ENCODE data around the gene GPC3. TPM values are rescaled to one million over a fixed set of nuclear protein-coding genes. Genes with fewer than 3 reads are reported as not detected.
A peak's percentile ranks its signal among the peaks of the same experiment; 100 is the strongest.
"Not testable (repeated sequence)": the region's sequence is repeated elsewhere in the genome, so short reads cannot be mapped to it uniquely, and the experiment has no call there.

GPC3 gene
- total RNA-seq, 4 donors from 2014 or later = 1.4 to 5.8 (median 2.7) TPM

GRCh38 chrX:133527825-133528224, 457.6 kb downstream of the GPC3 start:
- Histone ChIP-seq H3K4me3 (no peak overlapping the region), H3K36me3 (no peaks in the 10 kb centered on the region), H3K9me3 (no peaks in the 10 kb centered on the region), H3K4me1 (peaks cover 0 to 3% of the 10 kb centered on the region in 2 donors), H3K27ac (no peak overlapping the region), H3K27me3 (no peaks in the 10 kb centered on the region)
- in situ Hi-C loops (cut with MboI; ENCODE audit: low sequenced_read_pairs in 4 of 4) = no loop called here
- DNase-seq = no peak
- intact Hi-C loops (cut with DNase I; ENCODE audit: low total_unique reads) = no loop called here
- ATAC-seq = no peak
- TF ChIP-seq POLR2A (IDR thresholded peaks at IDR 0.05) (no peak), CTCF (IDR thresholded peaks at IDR 0.05 in 4 of 5, conservative IDR thresholded peaks at IDR 0.05 in 1 of 5) (no peak)

GRCh38 chrX:133527415-133527814, 458.0 kb downstream of the GPC3 start:
- H3K27ac ChIP-seq = no peak overlapping the region
- intact Hi-C loops (cut with DNase I; ENCODE audit: low total_unique reads) (no loop called here), in situ Hi-C loops (cut with MboI; ENCODE audit: low sequenced_read_pairs in 4 of 4) (no loop called here)
- peaks cover 0 to 3% of the 10 kb centered on the region in 2 donors for H3K4me1 ChIP-seq
- no peak for ATAC-seq
- TF ChIP-seq CTCF (IDR thresholded peaks at IDR 0.05 in 4 of 5, conservative IDR thresholded peaks at IDR 0.05 in 1 of 5) (no peak), POLR2A (IDR thresholded peaks at IDR 0.05) (no peak)
- H3K4me3 ChIP-seq = no peak overlapping the region
- H3K27me3 ChIP-seq = no peaks in the 10 kb centered on the region
- no peak for DNase-seq
- no peaks in the 10 kb centered on the region for H3K36me3 ChIP-seq
- H3K9me3 ChIP-seq = no peaks in the 10 kb centered on the region

GRCh38 chrX:133526773-133527172, 458.6 kb downstream of the GPC3 start:
- H3K4me1 ChIP-seq; H3K4me3 ChIP-seq; H3K9me3 ChIP-seq; DNase-seq; in situ Hi-C loops (cut with MboI; ENCODE audit: low sequenced_read_pairs in 4 of 4); H3K27ac ChIP-seq; intact Hi-C loops (cut with DNase I; ENCODE audit: low total_unique reads); H3K36me3 ChIP-seq; ATAC-seq; H3K27me3 ChIP-seq: not testable (repeated sequence)

- intact Hi-C loops (cut with DNase I; ENCODE audit: low total_unique reads) (no loop called here), in situ Hi-C loops (cut with MboI; ENCODE audit: low sequenced_read_pairs in 4 of 4) (no loop called here)
- H3K36me3 ChIP-seq = no peaks in the 10 kb centered on the region
- peak overlapping the region; percentile 59 to 85 (median 76) for H3K27ac ChIP-seq
- H3K4me1 ChIP-seq = peaks cover 0 to 3% of the 10 kb centered on the region in 2 donors
- H3K27me3 ChIP-seq = no peaks in the 10 kb centered on the region
- no peaks in the 10 kb centered on the region for H3K9me3 ChIP-seq
- TF ChIP-seq POLR2A (IDR thresholded peaks at IDR 0.05) = no peak
- TF ChIP-seq CTCF (IDR thresholded peaks at IDR 0.05 in 4 of 5, conservative IDR thresholded peaks at IDR 0.05 in 1 of 5) = no peak
- no peak overlapping the region for H3K4me3 ChIP-seq
- peak; percentile 27 to 54 for DNase-seq
- peak; percentile 60 to 77 for ATAC-seq
Observed at GRCh38 chrX:133523526-133523925, 461.9 kb downstream of the GPC3 start.

- no peaks in the 10 kb centered on the region for H3K27me3 ChIP-seq
- TF ChIP-seq CTCF (IDR thresholded peaks at IDR 0.05 in 4 of 5, conservative IDR thresholded peaks at IDR 0.05 in 1 of 5) = no peak
- no peak for TF ChIP-seq POLR2A (IDR thresholded peaks at IDR 0.05)
- in situ Hi-C loops (cut with MboI; ENCODE audit: low sequenced_read_pairs in 4 of 4) (no loop called here), intact Hi-C loops (cut with DNase I; ENCODE audit: low total_unique reads) (no loop called here)
- no peaks in the 10 kb centered on the region for H3K9me3 ChIP-seq
- peak overlapping the region; percentile 59 to 85 (median 76) for H3K27ac ChIP-seq
- ATAC-seq (peak; percentile 89 to 94), DNase-seq (peak; percentile 59 to 77)
- H3K4me3 ChIP-seq = no peak overlapping the region
- H3K4me1 ChIP-seq = peaks cover 0 to 3% of the 10 kb centered on the region in 2 donors
- H3K36me3 ChIP-seq = no peaks in the 10 kb centered on the region
Observed at GRCh38 chrX:133523081-133523487, 462.3 kb downstream of the GPC3 start.
